Measurements from ENCODE around the gene COLQ.

The COLQ gene

DNA sequence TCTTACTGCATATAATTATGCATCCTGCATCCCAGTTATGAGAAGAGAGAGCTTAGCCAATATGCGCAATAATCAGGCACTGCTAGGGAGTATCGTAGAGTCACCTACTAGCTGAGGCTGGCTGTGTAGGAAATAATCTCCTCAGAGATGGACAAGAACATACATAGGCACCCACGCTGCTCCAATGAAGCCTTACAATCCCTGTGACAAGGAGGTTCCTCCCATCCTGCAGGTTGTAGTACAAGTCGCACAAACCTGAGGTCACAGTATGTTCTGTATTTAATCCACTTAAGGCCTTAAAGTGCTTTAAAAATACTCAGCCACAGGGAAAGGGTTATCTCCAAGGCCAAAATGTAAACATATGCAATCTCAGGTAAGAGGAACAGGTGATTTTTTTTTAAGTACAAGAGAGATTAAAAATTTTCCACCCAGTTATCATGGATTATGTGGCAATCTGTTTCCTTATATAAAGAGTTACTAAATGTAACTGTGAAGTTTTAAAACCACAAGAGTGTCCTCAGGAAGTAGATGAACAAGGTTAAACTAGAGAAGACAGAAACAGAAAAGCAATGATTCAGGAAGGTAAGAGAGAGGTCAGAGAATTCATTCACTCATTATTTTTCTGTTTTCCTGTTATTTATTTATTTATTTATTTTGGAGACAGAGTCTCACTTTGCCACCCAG lies 7.5 kb upstream of the COLQ start:
- Mint-ChIP-seq H3K9me3 (no peaks in the 10 kb centered on the region), H3K4me1 (peaks cover 22% of the 10 kb centered on the region), H3K27ac (peak overlapping the region; percentile 80), H3K4me3 (peak overlapping the region; percentile 5), H3K27me3 (no peaks in the 10 kb centered on the region), H3K36me3 (peaks cover 1% of the 10 kb centered on the region)

DNA sequence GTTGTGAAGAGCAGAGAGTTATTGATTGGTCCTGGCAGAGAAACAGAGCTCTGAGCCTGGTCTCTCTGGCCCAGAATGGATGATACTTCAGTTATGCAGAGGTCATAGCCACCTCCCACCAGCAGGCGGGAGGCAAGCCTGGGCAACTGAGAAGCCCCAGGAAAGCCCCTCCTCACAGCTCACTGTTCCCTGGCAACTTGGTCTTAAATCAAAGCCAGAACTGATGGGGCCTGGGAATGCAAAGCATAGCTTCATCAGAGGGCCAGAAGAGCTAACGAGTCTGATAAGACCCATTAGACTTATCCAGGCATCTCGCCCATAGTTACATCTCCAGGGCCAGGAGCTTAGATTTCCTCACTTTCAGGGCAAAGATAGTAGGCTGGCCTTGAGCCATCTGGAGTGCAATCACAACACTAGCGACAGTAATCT lies 5.5 kb upstream of the COLQ start:
- Mint-ChIP-seq H3K27me3 (no peaks in the 10 kb centered on the region), H3K36me3 (peaks cover 1% of the 10 kb centered on the region), H3K4me1 (peaks cover 22% of the 10 kb centered on the region), H3K27ac (no peak overlapping the region), H3K4me3 (no peak overlapping the region), H3K9me3 (no peaks in the 10 kb centered on the region)

DNA sequence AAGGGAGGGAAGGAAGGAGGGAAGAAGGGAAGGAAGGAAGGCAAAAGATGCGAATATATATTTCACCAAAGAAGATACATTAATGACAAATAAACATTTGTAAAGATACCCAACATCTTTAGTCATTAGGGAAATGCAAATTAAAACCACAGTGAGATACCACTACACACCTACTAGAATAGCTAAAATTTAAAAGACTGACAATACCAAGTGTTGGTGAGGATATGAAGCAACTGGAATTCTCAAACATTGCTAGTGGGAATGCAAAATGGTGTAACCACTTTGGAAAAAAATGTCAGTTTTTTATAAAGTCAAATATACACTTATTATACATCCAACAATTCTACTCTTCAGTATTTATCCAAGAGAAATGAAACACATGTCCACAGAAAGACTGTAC lies 4.3 kb upstream of the COLQ start:
- Mint-ChIP-seq H3K27ac (no peak overlapping the region), H3K4me1 (peaks cover 33% of the 10 kb centered on the region), H3K9me3 (no peaks in the 10 kb centered on the region), H3K36me3 (peaks cover 1% of the 10 kb centered on the region), H3K4me3 (no peak overlapping the region), H3K27me3 (peaks cover 2% of the 10 kb centered on the region)

DNA sequence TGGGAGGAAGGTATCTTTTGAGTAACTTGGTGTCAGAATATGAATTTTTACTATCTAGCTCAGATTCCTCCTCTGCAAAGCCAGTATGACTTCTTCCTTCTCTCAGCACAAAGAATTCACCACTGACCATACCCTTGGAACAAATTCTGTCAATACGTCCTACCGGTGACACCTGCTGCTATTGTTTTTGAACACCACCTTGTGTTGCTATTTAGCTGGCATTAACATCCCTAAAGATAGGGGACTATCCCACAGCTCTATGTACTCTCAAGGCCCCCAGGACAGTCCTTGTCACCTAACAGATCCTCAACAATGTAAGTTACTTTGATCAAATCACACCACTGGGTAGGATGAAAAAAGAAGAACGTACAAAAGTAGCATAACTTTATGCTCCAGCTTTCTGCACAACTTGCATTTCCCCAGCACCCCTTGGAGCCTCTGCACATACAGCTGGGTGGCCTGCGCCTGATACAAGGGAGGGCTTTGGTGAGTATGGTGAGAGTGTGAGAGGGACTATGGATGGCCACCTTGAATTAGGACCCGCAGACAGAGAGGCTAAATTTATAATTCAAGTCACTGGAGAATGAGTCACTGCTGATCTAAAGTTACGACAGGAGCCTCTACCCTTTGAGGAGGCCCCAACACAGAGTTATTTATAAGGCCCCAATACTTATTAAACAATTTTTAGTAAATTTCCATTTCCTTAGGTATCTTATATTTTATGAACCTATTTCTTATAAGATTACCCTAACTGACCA lies 2.3 kb upstream of the COLQ start:
- no peak overlapping the region for H3K4me3 Mint-ChIP-seq
- no peak overlapping the region for H3K27ac Mint-ChIP-seq
- H3K27me3 Mint-ChIP-seq = peaks cover 2% of the 10 kb centered on the region
- H3K4me1 Mint-ChIP-seq = peaks cover 25% of the 10 kb centered on the region
- H3K9me3 Mint-ChIP-seq = no peaks in the 10 kb centered on the region
- peaks cover 1% of the 10 kb centered on the region for H3K36me3 Mint-ChIP-seq

DNA sequence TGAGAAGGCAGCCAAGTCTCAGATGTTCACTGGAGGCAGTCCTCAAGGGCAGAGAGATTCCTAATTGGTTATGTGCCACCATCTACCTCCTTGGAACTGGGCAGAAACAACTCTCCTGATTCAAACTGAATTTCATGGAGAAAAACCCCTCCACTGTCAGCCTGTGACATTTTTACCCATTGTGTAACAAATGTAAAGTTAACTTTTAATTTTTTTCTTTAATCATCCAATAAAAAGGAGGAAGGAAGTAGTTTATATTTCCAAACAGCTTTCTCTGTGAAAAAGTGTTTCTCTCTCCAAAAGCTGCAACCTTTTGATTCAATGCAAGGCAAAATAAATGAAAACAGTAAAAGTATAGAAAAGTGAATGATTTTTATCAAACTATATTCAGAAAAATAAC lies 510 bp upstream of the COLQ start:
- Mint-ChIP-seq H3K36me3 (peaks cover 1% of the 10 kb centered on the region), H3K27ac (no peak overlapping the region), H3K4me3 (no peak overlapping the region), H3K4me1 (peaks cover 22% of the 10 kb centered on the region), H3K9me3 (no peaks in the 10 kb centered on the region), H3K27me3 (peaks cover 2% of the 10 kb centered on the region)

DNA sequence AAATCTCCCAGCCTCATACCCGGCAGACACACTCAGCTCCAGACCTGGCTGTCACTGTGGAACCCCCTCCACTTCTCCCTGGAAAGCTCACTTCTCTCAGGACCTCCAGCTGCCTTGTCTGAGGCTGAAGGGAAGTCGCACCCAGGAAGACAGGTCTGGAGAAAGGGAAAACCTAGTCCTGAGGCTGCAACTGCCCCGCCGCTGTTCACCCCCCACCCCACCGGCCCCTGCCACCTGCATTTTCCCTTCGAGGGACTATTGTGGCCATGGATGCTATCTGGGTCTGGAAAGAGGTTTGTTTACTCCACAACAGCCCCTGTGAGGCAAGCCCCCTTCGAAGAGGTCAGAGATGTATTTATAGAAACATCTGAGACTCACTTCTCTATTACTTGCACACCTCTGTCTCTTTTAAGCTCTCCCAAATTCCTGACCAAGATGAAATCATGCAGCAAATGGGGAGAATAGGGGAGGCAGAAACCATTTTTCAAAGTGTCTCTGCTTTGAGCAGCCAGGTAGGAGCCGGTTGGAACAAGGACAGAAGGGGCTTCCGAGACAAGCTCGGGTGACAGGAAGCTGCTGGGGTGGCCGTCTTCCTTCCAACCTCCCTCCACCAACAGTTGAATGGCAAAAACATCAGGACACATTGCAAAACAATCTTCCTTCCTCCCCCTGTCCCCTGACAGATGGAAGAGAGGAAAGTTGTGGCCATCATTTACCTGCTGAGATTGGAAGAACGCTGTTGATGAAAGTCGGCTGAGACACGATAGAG lies 518 bp downstream of the COLQ start:
- Mint-ChIP-seq H3K36me3 (peaks cover 1% of the 10 kb centered on the region), H3K27me3 (peaks cover 2% of the 10 kb centered on the region), H3K4me1 (peaks cover 22% of the 10 kb centered on the region), H3K27ac (no peak overlapping the region), H3K4me3 (peak overlapping the region; percentile 62), H3K9me3 (no peaks in the 10 kb centered on the region)

DNA sequence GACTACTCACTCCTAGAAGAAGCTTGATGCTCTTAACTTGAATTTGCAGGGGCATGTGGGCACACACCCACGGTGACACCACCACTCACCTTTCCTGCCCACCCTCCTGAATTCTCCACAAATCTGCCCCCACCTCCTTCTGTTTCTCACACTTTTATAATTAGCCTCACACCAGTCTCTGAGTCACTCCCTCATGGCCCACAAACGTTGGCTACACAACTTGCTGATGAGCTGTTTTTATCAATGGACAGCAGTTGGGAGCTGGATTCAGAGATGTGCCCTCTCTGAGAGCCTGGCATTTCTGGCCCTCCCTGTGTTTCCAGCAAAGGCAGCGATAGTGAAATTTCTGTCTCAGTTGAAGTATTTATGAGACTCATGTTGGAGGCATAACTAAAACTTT lies 1.3 kb downstream of the COLQ start:
- Mint-ChIP-seq H3K4me1 (peaks cover 22% of the 10 kb centered on the region), H3K27ac (no peak overlapping the region), H3K9me3 (no peaks in the 10 kb centered on the region), H3K27me3 (peaks cover 2% of the 10 kb centered on the region), H3K4me3 (no peak overlapping the region), H3K36me3 (no peaks in the 10 kb centered on the region)

DNA sequence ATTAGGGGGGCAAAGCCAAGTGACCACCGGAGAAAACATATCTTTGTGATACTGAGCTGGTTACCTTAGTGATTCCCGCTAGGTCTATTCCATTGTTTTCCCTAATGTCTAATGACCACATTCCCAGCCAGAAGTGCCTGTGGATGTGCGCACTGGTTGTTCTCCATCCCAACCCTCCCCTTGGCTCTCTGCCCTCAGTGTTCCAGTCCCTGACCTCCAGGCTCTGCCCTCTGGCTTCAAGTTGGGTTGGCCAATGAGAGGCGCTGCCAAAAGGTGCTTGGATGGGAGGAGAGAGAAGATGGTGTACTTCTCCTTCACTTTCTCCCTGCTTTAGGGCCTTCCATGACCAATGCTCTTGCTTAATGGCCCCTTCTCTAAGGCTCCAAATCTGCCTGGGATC lies 2.4 kb downstream of the COLQ start:
- Mint-ChIP-seq H3K36me3 (no peaks in the 10 kb centered on the region), H3K9me3 (no peaks in the 10 kb centered on the region), H3K27me3 (peaks cover 2% of the 10 kb centered on the region), H3K27ac (no peak overlapping the region), H3K4me1 (peaks cover 22% of the 10 kb centered on the region), H3K4me3 (no peak overlapping the region)

DNA sequence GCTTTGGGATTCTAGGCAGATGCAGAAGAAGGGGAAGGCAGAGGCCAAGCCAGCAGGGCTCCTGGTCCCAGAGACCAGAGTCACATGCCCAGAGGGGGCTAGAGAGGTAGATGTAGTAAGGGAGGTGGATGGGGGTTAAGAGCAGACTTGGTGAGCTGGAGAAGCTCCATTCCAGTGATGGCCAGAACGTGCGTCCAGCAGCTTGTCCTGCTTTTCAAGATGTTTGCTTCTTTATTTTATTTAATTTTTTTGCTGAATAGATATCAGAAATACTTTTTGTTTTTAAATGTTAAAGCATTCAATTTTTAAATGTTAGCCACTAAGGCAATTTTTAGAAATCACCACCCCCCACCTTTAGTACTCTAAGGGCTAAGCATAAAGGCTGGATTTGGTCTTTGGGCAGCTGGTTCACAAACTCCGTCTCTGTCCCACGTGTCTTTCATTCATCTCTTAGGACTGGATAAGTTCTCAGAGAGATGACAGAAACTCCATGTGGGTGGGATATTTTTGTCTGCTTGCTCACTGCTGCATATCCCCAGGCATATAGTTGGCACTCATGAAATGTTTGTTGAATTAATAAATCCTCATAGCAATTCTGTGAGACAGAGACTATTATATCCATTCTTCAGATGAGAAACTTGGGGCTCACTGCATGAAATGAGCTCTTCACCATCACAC lies 6.7 kb downstream of the COLQ start:
- no peak overlapping the region for H3K27ac Mint-ChIP-seq
- H3K4me3 Mint-ChIP-seq = no peak overlapping the region
- H3K4me1 Mint-ChIP-seq = peaks cover 5% of the 10 kb centered on the region
- H3K36me3 Mint-ChIP-seq = no peaks in the 10 kb centered on the region
- H3K9me3 Mint-ChIP-seq = no peaks in the 10 kb centered on the region
- no peaks in the 10 kb centered on the region for H3K27me3 Mint-ChIP-seq

DNA sequence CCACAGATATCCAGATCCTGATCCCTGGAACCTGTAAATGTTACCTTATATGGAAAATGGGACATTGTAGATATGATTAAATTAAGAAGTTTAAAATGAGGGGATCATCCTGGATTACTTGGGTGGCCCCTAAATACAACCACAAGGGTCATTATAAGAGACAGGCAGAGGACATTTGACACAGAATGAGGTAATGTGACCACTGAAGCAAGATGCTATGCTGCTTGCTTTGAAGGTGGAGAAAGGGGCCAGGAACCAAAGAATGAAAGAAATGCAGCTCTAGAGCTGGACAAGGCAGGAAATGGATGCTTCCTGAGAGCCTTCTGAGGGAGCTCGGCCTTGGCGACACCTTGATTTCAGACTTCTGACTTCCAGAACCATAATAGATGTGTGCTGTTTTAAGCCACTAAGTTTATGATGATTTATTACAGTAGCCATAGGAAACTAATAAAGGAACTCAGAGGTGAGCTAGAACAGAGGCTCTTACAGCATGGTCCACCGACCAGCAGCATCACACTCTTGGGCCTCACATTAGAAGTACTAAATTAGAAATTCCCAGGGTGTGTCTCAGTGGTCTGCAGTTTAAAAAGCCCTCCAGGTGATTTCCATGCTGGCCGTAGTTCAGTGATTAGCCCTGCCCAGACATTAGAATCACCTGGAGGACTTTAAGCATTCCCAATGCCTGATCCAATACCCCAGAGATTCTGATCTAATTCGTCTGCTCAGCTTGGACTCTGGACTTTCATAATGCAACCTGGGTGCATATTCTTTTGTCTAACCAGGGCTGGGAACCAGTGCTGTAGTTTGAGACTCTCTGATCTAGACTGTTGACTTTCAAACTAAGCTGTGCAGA lies 7.5 kb downstream of the COLQ start:
- Mint-ChIP-seq H3K27ac (no peak overlapping the region), H3K27me3 (no peaks in the 10 kb centered on the region), H3K9me3 (no peaks in the 10 kb centered on the region), H3K4me3 (no peak overlapping the region), H3K36me3 (no peaks in the 10 kb centered on the region), H3K4me1 (no peaks in the 10 kb centered on the region)

DNA sequence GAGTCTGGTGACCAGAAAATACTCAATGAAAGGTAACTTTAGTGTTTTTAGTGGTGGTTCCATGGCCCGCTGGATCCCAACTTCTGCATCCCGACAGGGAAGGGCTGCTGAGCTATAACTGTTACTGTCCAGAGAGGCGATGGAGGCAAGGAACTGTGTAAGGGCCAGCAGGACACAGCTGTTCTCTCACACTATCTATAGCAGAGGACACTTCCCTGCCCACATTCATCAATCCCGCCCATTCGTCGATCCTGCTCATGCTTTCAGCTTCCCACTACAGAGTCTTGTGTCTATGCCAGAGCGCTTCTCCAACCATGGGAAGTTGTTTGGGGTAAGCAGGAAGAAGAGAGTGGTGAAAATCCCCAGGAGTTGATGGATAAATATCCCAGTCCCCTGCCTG lies 8.4 kb downstream of the COLQ start:
- Mint-ChIP-seq H3K27ac (no peak overlapping the region), H3K4me1 (no peaks in the 10 kb centered on the region), H3K4me3 (no peak overlapping the region), H3K9me3 (no peaks in the 10 kb centered on the region), H3K36me3 (no peaks in the 10 kb centered on the region), H3K27me3 (no peaks in the 10 kb centered on the region)

DNA sequence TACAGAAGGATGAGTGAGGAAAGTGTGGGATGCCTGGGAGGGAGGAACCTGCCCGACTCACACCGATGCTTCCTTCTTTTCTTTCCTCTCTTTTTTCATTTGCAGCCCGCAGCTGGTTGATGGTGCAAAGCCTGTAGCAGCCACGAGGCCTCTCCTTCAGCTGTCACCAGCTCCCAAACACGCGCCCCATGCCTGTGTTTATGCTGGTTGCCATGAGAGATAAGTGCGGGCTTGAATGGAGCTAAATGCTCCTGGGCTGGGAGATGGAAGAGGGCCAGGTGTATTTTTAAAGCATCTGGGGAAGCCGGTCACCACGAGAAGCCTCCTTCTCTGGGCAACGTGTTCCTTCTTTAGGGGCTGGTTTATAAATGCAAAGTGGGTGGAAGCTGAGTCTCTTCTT lies 9.3 kb downstream of the COLQ start:
- no peak overlapping the region for H3K4me3 Mint-ChIP-seq
- no peaks in the 10 kb centered on the region for H3K9me3 Mint-ChIP-seq
- no peak overlapping the region for H3K27ac Mint-ChIP-seq
- no peaks in the 10 kb centered on the region for H3K4me1 Mint-ChIP-seq
- H3K36me3 Mint-ChIP-seq = no peaks in the 10 kb centered on the region
- no peaks in the 10 kb centered on the region for H3K27me3 Mint-ChIP-seq

DNA sequence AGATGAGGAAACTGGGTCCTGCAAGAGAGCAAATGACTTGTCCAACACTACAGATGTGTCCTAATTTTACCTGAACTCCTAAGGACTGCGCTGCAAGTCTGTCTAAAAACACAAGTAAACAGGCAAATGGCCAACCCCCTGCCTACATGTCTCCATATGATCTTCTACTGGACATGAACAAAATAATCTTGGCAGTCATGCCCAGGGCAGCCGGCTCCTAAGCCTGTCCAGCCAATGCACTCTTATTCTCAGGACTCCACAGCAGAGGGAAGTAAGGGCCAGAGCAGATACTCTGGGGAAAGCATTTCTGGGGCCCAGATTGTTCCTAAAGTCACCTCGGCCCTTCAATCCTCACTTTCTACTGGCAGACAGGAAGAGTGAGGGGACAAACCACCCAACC lies 10.3 kb downstream of the COLQ start:
- H3K36me3 Mint-ChIP-seq = no peaks in the 10 kb centered on the region
- no peak overlapping the region for H3K27ac Mint-ChIP-seq
- no peaks in the 10 kb centered on the region for H3K9me3 Mint-ChIP-seq
- no peaks in the 10 kb centered on the region for H3K4me1 Mint-ChIP-seq
- H3K27me3 Mint-ChIP-seq = no peaks in the 10 kb centered on the region
- no peak overlapping the region for H3K4me3 Mint-ChIP-seq

DNA sequence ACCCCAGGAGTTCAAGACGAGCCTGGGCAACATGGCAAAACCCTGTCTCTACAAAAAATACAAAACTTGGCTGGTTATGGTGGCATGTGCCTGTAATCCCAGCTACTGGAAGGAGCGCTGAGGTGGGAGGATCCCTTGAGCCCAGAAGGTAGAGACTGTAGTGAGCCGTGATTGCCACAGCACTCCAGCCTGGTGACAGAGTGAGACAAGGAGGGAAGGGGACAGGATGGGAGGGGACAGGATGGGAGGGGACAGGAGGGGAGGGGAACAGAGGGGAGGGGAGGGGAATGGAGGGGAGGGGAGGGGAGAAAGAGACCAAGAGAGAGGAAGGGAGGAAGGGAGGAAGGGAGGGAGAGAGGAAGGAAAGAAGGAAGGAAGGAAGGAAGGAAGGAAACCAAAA lies 11.0 kb downstream of the COLQ start:
- no peaks in the 10 kb centered on the region for H3K27me3 Mint-ChIP-seq
- H3K9me3 Mint-ChIP-seq = no peaks in the 10 kb centered on the region
- H3K36me3 Mint-ChIP-seq = no peaks in the 10 kb centered on the region
- no peaks in the 10 kb centered on the region for H3K4me1 Mint-ChIP-seq
- no peak overlapping the region for H3K4me3 Mint-ChIP-seq
- no peak overlapping the region for H3K27ac Mint-ChIP-seq

DNA sequence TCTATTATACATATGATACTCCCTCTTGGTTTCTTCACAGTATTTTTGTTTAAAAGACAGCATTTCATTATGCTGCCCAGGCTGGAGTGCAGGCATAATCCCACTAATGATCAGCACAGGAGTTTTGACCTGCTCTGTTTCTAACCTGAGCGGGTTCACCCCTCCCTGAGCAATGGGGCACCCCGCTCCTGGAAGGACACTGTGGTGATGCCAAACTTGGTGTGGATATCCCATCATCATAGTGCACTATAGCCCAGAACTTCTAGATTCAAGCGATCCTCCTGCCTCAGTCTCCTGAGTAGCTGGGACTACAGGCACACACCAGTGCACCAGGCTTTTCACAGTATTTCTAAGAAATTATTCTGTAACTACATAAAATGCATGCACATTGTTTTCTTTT lies 14.9 kb downstream of the COLQ start:
- Mint-ChIP-seq H3K4me1 (no peaks in the 10 kb centered on the region), H3K36me3 (no peaks in the 10 kb centered on the region), H3K27ac (no peak overlapping the region)

More for the DNA sequence above, 14.9 kb downstream of the COLQ start:
- no peak overlapping the region for H3K4me3 Mint-ChIP-seq
- no peaks in the 10 kb centered on the region for H3K9me3 Mint-ChIP-seq
- no peaks in the 10 kb centered on the region for H3K27me3 Mint-ChIP-seq
